ENCODE results near the gene SELENOS. TPM values are rescaled to one million over a fixed set of nuclear protein-coding genes. Genes with fewer than 3 reads are reported as not detected.

The SELENOS gene
- polyA plus RNA-seq, 1 donor from 2014 or later = 136 TPM

DNA sequence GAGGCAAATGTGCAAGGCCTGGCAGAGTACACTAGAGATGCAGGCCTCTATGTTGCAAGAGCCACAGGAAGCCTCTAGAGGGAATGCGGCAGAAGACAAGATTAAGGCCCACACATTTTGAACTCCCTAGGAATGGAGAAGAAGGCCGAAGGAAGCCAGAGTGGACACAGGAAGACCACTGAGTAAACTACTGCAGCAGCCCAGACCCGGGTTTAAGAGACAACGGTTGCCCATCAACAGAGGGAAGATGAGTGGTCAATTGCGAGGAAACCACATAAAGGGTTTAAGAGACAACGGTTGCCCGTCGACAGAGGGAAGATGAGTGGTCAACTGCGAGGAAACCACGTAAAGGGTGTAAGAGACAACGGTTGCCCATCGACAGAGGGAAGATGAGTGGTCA lies 40.0 kb downstream of the SELENOS start:
- H4K20me1 ChIP-seq (ENCODE audit: insufficient read depth) = no peaks in the 10 kb centered on the region

DNA sequence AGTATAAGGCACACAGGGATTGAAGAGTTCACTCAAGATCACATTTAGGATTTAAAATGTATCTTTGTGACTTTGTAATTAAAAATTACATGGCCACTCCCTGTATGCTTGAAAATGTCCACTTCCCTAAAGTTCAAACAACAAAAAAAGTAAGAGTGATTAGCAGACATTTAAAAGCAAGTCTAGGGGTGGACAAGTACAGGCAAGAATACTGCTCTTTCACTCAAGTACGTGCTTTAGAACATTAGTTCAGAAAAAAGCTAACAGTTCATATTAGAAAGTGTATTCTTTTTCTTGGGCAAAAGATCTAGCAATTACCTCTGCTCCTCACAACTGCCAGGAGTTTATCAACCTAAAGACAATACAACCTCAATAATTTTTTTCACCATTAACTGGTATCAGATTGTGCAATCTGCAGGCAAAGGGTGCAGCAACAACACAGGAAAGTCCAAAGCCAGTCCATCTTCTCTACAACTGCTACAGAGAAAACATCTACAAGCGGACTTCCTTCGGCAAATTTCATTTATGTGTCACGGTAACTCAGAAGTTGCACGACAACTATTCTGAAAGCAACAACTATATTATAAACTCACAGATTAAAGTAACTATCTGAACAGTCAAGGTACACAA lies 43.5 kb downstream of the SELENOS start:
- TF ChIP-seq, protein P1, sequence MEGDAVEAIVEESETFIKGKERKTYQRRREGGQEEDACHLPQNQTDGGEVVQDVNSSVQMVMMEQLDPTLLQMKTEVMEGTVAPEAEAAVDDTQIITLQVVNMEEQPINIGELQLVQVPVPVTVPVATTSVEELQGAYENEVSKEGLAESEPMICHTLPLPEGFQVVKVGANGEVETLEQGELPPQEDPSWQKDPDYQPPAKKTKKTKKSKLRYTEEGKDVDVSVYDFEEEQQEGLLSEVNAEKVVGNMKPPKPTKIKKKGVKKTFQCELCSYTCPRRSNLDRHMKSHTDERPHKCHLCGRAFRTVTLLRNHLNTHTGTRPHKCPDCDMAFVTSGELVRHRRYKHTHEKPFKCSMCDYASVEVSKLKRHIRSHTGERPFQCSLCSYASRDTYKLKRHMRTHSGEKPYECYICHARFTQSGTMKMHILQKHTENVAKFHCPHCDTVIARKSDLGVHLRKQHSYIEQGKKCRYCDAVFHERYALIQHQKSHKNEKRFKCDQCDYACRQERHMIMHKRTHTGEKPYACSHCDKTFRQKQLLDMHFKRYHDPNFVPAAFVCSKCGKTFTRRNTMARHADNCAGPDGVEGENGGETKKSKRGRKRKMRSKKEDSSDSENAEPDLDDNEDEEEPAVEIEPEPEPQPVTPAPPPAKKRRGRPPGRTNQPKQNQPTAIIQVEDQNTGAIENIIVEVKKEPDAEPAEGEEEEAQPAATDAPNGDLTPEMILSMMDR (IDR thresholded peaks at IDR 0.05; ENCODE audit: poor library complexity, severe bottlenecking) = no peak
- no peak for TF ChIP-seq POLR2AphosphoS5 (IDR thresholded peaks at IDR 0.05)
- TF ChIP-seq SMC3 (conservative IDR thresholded peaks at IDR 0.05; ENCODE audit: poor library complexity) = no peak
- TF ChIP-seq TAF1 (IDR thresholded peaks at IDR 0.05; ENCODE audit: low read depth) = no peak
- TF ChIP-seq RAD21 (conservative IDR thresholded peaks at IDR 0.05) = no peak
- no peak overlapping the region for H3K9ac ChIP-seq (ENCODE audit: low read length)
- no peaks in the 10 kb centered on the region for H3K9me3 ChIP-seq (ENCODE audit: low read length)
- H3K4me2 ChIP-seq (ENCODE audit: low read length) = no peak overlapping the region
- H3F3A ChIP-seq (ENCODE audit: insufficient read depth, low read length, poor library complexity, severe bottlenecking) = no peaks in the 10 kb centered on the region
- no peaks in the 10 kb centered on the region for H3K9me2 ChIP-seq (ENCODE audit: insufficient read depth, low read length)
- peaks cover 54% of the 10 kb centered on the region for H3K79me2 ChIP-seq (replicated peaks; ENCODE audit: insufficient read depth, low read length)
- H3K27me3 ChIP-seq (ENCODE audit: insufficient read depth, low read depth, low read length) = no peaks in the 10 kb centered on the region
- H3K4me3 ChIP-seq (ENCODE audit: low read length) = no peak overlapping the region
- H3K27ac ChIP-seq (ENCODE audit: low read length) = no peak overlapping the region
- no peaks in the 10 kb centered on the region for H4K20me1 ChIP-seq (ENCODE audit: insufficient read depth)
- H3K36me3 ChIP-seq (ENCODE audit: insufficient read depth, low read length) = no peaks in the 10 kb centered on the region
- H2AFZ ChIP-seq (ENCODE audit: low read depth, low read length) = no peak overlapping the region

More for the DNA sequence above, 40.0 kb downstream of the SELENOS start:
- no peaks in the 10 kb centered on the region for H3F3A ChIP-seq (ENCODE audit: insufficient read depth, low read length, poor library complexity, severe bottlenecking)
- TF ChIP-seq EZH2 (IDR thresholded peaks at IDR 0.05; ENCODE audit: borderline replicate concordance, insufficient read depth, low read length, poor library complexity, severe bottlenecking) = no peak
- TF ChIP-seq MXI1 (conservative IDR thresholded peaks at IDR 0.05; ENCODE audit: poor library complexity, severe bottlenecking) = no peak
- TF ChIP-seq SMC3 (conservative IDR thresholded peaks at IDR 0.05; ENCODE audit: poor library complexity) = no peak
- TF ChIP-seq EP300 (conservative IDR thresholded peaks at IDR 0.05; ENCODE audit: poor library complexity, severe bottlenecking) = no peak
- no peak for TF ChIP-seq TAF1 (IDR thresholded peaks at IDR 0.05; ENCODE audit: low read depth)
- TF ChIP-seq REST (IDR thresholded peaks at IDR 0.05; ENCODE audit: borderline replicate concordance) = no peak
- no peak for TF ChIP-seq RAD21 (conservative IDR thresholded peaks at IDR 0.05)
- TF ChIP-seq POLR2AphosphoS5 (IDR thresholded peaks at IDR 0.05) = no peak
- TF ChIP-seq, protein P1 (IDR thresholded peaks at IDR 0.05; ENCODE audit: poor library complexity, severe bottlenecking) = no peak
- H3K4me2 ChIP-seq (ENCODE audit: low read length) = no peak overlapping the region
- no peaks in the 10 kb centered on the region for H3K9me3 ChIP-seq (ENCODE audit: low read length)
- no peaks in the 10 kb centered on the region for H3K27me3 ChIP-seq (ENCODE audit: insufficient read depth, low read depth, low read length)
- H2AFZ ChIP-seq (ENCODE audit: low read depth, low read length) = no peak overlapping the region
- no peak overlapping the region for H3K27ac ChIP-seq (ENCODE audit: low read length)
- no peaks in the 10 kb centered on the region for H3K36me3 ChIP-seq (ENCODE audit: insufficient read depth, low read length)
- H3K4me3 ChIP-seq (ENCODE audit: low read length) = no peak overlapping the region
- no peak overlapping the region for H3K9ac ChIP-seq (ENCODE audit: low read length)
- no peaks in the 10 kb centered on the region for H3K9me2 ChIP-seq (ENCODE audit: insufficient read depth, low read length)
- H3K79me2 ChIP-seq (replicated peaks; ENCODE audit: insufficient read depth, low read length) = peaks cover 52% of the 10 kb centered on the region
